Heart left ventricle (tissue), 16 donors: ENCODE results near the gene SEC24B. TPM values are rescaled to one million over a fixed set of nuclear protein-coding genes. Genes with fewer than 3 reads are reported as not detected.
A peak's percentile ranks its signal among the peaks of the same experiment; 100 is the strongest.

ENCODE experiments used
- ATAC-seq, 4 donors: fragments of 200-7000 bp; cut with Tn5 transposase; one replicate each; pipeline ENCODE4 v1.9.1; 2020 to 2022; ENCODE audit warnings: moderate library complexity in 4 of 4, mild to moderate bottlenecking in 3 of 4, moderate number of reproducible peaks in 1 of 4
- DNase-seq, 5 donors: peaks; one replicate each; pipeline ENCODE4 v3.0.0-alpha.2; 2020
- H3K27ac ChIP-seq, 12 donors: fragments of 200-600 bp; sonication (generic) in 4 of 12; one replicate each; pipeline versions ENCODE4 v1.5.0 to v1.8.0; 2016 to 2022; ENCODE audit warnings: mild to moderate bottlenecking in 2 of 12
- H3K27me3 ChIP-seq, 9 donors: fragments of 200-600 bp; sonication (generic) in 2 of 9; one replicate each; pipeline versions ENCODE4 v1.5.1 to v1.8.0; 2016 to 2022; ENCODE audit warnings: mild to moderate bottlenecking in 3 of 9
- H3K36me3 ChIP-seq, 9 donors: fragments of 200-600 bp; sonication (generic) in 2 of 9; one replicate each; pipeline versions ENCODE4 v1.5.0 to v1.8.0; 2018 to 2022; ENCODE audit warnings: mild to moderate bottlenecking in 2 of 9
- H3K4me1 ChIP-seq, 12 donors: fragments of 200-600 bp; sonication (generic) in 4 of 12; one replicate each; pipeline versions ENCODE4 v1.5.0 to v1.8.0; 2016 to 2022; ENCODE audit warnings: mild to moderate bottlenecking in 3 of 12
- H3K4me3 ChIP-seq, 12 donors: fragments of 200-600 bp; sonication (generic) in 4 of 12; one replicate each; pipeline versions ENCODE4 v1.5.0 to v1.8.0; 2017 to 2022; ENCODE audit warnings: mild to moderate bottlenecking in 9 of 12, moderate library complexity in 4 of 12
- H3K9me3 ChIP-seq, 12 donors: fragments of 200-600 bp; sonication (generic) in 4 of 12; one replicate each; pipeline versions ENCODE4 v1.5.0 to v1.8.0; 2016 to 2022; ENCODE audit warnings: mild to moderate bottlenecking in 1 of 12
- CTCF ChIP-seq, 12 donors: fragments of 200-600 bp; sonication (generic) in 4 of 12; IDR thresholded peaks; one replicate each; pipeline versions ENCODE4 v1.5.0 to v1.8.0; 2018 to 2022; ENCODE audit warnings: antibody characterized with exemption in 12 of 12, mild to moderate bottlenecking in 5 of 12
- POLR2A ChIP-seq, 2 donors: fragments of 450-650 bp; IDR thresholded peaks; one replicate each; pipeline ENCODE4 v1.6.1; 2017; ENCODE audit warnings: antibody characterized with exemption in 2 of 2, mild to moderate bottlenecking in 2 of 2, moderate library complexity in 2 of 2
- WGBS, 4 donors: extraction: QIAGEN DNeasy Blood & Tissue Kit in 2 of 4; methylation state at CpG; one replicate each; pipeline versions ENCODE4 v1.1.5 to v1.1.7; 2013 to 2018; 5-methylcytosine and 5-hydroxymethylcytosine counted together
- intact Hi-C, 10 donors: fragments of 100-400 bp; cut with DNase I; formaldehyde crosslinking; loops; one replicate each; pipeline versions ENCODE4 v1.11.1 to v1.14.2; 2022
- polyA plus RNA-seq, 2 donors: library from polyadenylated mRNA; stranded (reverse); fragments of 200-250 nt; gene quantifications; one replicate each; pipeline ENCODE4 v1.2.3, GENCODE V29; 2013
- total RNA-seq, 9 donors: library from RNA; depleted of rRNA in 2 of 9; stranded (reverse); fragments of >200 nt in 2 of 9; fragmentation: NEBNext Ultra II Directional in 3 of 9; extraction: Animal tissue kit (Norgen Biotek cat#: 25700) in 3 of 9; gene quantifications; one replicate each; pipeline versions ENCODE4 v1.1.0 to v1.2.4, GENCODE V29; 2016 to 2023
- donor health status: ischemic (EF 13 %, LVEDD 7.1; RV severe dilation, severe dysfunction).
- donor health status: healthy with polysubstance abuse.
- donor health status: DM: no; HTN: yes; CAD: no.
- donor health status: DM: no; HTN: no; CAD: no.
- donor health status: ischemic (EF 25% LVEDD 6.9; RV normal size, moderate dysfunction).
- donor health status: ischemic (EF 25% LVEDD 5.7; RV mildly dilated, moderate dysfunction).
- donor health status: healthy.
- donor health status: DM: yes; HTN: yes; CAD: no.
- donor health status: ischemic (EF 35%, LVEDD 5.7; RV mildly dilated, moderate dysfunction).
- donor health status: nonischemic (EF 11% LVEDD 7.7; RV severe dilation, severe dysfunction).
- donor health status: DM: yes; HTN: yes; CAD: no.
- donor health status: PGD.
- donor health status: ischemic (EF 29% LVEDD 5.4; RV normal size, mild dysfunction).
- donor health status: nonischemic (EF 23%, LVEDD 6.1; RV moderate dilation, normal function).

The SEC24B gene
- total and polyA plus RNA-seq, 11 donors = 5.8 to 34.8 (median 25.2) TPM

DNA sequence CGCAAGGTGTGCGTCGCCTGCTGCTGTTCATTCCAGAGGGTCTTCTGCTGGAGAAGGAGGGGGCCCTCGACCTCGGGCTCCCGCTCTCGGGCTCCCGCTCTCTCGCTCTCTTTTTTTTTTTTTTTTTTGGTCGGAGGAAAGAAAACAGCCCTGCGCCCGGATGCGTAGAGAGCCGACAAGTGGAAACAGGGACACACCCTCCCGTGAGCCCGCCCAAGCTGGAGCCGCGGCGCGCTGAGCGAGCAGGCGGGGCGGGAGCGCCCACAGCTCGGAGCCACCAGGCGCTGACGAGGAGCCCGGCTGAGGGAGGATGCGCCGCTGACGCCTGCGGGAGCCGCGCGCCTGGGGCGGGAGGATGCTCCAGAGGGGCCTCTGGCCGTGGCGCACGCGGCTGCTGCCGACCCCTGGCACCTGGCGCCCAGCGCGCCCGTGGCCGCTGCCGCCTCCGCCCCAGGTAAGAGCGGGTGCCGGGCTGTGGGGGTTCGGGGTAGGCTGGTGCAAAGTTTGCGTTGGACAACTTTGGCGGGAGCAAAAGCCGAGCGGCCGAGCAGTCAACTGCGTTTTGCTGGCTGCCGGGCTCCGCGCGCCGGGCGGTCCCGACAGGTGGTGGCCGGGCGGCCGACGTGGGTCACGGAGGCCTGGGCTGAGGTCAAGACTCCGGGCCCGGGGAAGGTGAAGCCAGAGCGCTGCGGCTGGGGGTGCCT is 126.5 kb downstream of the SEC24B start, which contains the start of gene MCUB:
Gene MCUB, plus strand, starts transcription at position 264 of the 704 bp plus-strand sequence. Its CDS starts 92 bp downstream, at position 356.
- intact Hi-C loops = loop anchor here in 4 of 10 donors (1.0 to 10.0 kb wide), 4 partner anchors 125 to 255 kb away; partner anchors contain the start of genes SEC24B (in 3 of the 4), GAR1 (in 2 of the 4) and CASP6 (in 1 of the 4)
- 0 to 2% (median 1%) methylated on average over 31 to 73 of the region's 73 CpGs for WGBS, 4 donors
- peak; percentile 84 to 99 (median 98) for ATAC-seq

GRCh38 chr4:109560687-109561461 is 127.3 kb downstream of the SEC24B start:
- H3K4me1 ChIP-seq = peaks cover 0 to 31% (median 7%) of the 10 kb centered on the region in 12 donors
- TF ChIP-seq POLR2A (IDR thresholded peaks at IDR 0.05) (no peak), CTCF (IDR thresholded peaks at IDR 0.05) (no peak)
- intact Hi-C loops = loop anchor here in 3 of 10 donors (1.0 to 10.0 kb wide), 4 partner anchors 126 to 254 kb away; partner anchors contain the start of genes SEC24B (in 2 of the 3), CASP6 (in 1 of the 3) and GAR1 (in 1 of the 3)
- H3K36me3 ChIP-seq = no peaks in the 10 kb centered on the region
- no peaks in the 10 kb centered on the region for H3K9me3 ChIP-seq
- DNase-seq = peak; percentile 27 to 71 (median 41)
- peak; percentile 59 to 85 (median 76) for ATAC-seq
- peaks cover 0 to 7% (median 0%) of the 10 kb centered on the region in 9 donors for H3K27me3 ChIP-seq
- WGBS, 4 donors = 2 to 3% (median 3%) methylated on average over 16 to 29 of the region's 29 CpGs
- H3K4me3 ChIP-seq = peak overlapping the region; percentile 50 to 95 (median 78)
- H3K27ac ChIP-seq = peak overlapping the region; percentile 33 to 95 (median 80)

More for the DNA sequence above, 126.5 kb downstream of the SEC24B start, which contains the start of gene MCUB:
- peak; percentile 85 to 94 (median 88) for DNase-seq
- TF ChIP-seq POLR2A (IDR thresholded peaks at IDR 0.05) = peak in 1 of 2 donors; percentile 37
- no peak for TF ChIP-seq CTCF (IDR thresholded peaks at IDR 0.05)
- Histone ChIP-seq H3K27ac (peak within 1 kb of the TSS; percentile 33 to 95 (median 82)), H3K9me3 (no peaks in the 10 kb centered on the region), H3K4me1 (peaks cover 0 to 31% (median 7%) of the 10 kb centered on the region in 12 donors), H3K27me3 (peaks cover 0 to 7% (median 0%) of the 10 kb centered on the region in 9 donors), H3K4me3 (peak within 1 kb of the TSS; percentile 50 to 95 (median 78)), H3K36me3 (no peaks in the 10 kb centered on the region)

DNA sequence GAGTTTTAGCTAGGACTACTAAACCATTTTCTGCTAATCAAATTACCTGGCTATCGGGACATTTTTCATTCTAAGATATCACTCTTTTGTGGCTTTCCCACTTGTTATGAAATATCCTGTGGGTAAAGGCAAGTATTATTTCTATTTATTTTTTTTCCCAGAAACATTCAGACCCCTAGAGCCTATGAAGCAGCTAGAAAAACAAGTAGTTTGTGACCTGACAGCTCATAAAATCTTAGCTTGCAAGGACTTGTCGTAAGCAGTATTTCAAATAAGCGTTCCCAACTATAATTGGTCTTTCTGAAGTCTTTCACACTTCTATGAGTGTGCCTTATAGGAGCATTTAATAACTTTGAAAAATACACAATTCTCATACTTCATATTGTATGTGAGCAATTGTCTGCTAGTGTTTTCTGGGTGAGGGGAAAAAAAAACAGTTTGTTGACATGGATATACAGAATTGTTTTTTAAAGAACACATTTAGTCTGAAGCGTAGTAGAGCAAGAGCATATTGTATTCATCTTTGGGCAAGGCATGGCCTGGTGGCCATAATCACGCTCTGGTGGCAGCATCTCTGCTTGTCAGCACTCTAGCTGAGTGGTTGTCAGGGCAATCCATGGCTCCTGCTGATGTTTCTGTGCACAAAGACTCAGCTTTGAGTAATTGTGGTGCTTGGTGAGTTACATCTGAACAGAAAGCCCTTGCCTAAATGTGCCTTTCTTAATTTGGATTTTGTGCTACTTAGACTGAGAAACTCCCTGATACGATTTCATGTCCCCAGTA is 129.0 kb downstream of the SEC24B start:
- no peak overlapping the region for H3K4me3 ChIP-seq
- ATAC-seq (no peak), DNase-seq (no peak)
- peaks cover 0 to 7% (median 0%) of the 10 kb centered on the region in 9 donors for H3K27me3 ChIP-seq
- TF ChIP-seq POLR2A (IDR thresholded peaks at IDR 0.05) = no peak
- no peak for TF ChIP-seq CTCF (IDR thresholded peaks at IDR 0.05)
- WGBS, 4 donors = 92 to 98% (median 94%) methylated on average over 6 of the region's 6 CpGs
- H3K36me3 ChIP-seq = no peaks in the 10 kb centered on the region
- peaks cover 0 to 31% (median 7%) of the 10 kb centered on the region in 12 donors for H3K4me1 ChIP-seq
- intact Hi-C loops = loop anchor here in 2 of 10 donors (10.0 kb wide), 3 partner anchors 128 to 252 kb away; partner anchors contain the start of genes CASP6 (in 1 of the 2), GAR1 (in 1 of the 2) and SEC24B (in 1 of the 2)
- no peaks in the 10 kb centered on the region for H3K9me3 ChIP-seq
- H3K27ac ChIP-seq = no peak overlapping the region
